NCI-H345 (cell line): ENCODE results near the gene TFR2.
A peak's percentile ranks its signal among the peaks of the same experiment; 100 is the strongest.

Experiments
- DNase-seq: peaks from one replicate; lab custom pipeline; 2025; lab: John Stamatoyannopoulos, UW

TFR2 gene

GRCh38 chr7:100654908-100655831 is 13.8 kb upstream of the TFR2 start:
- no peak for DNase-seq

- DNase-seq = no peak
Observed at GRCh38 chr7:100649826-100650565, 8.6 kb upstream of the TFR2 start.

- peak; percentile 39 for DNase-seq
Observed at GRCh38 chr7:100642534-100642907, 1.2 kb upstream of the TFR2 start.

GRCh38 chr7:100641860-100642533 is 645 bp upstream of the TFR2 start:
- DNase-seq = no peak

- DNase-seq = no peak
Observed at GRCh38 chr7:100640517-100641440, 573 bp downstream of the TFR2 start.

- no peak for DNase-seq
Observed at GRCh38 chr7:100639995-100640516, 1.3 kb downstream of the TFR2 start.

GRCh38 chr7:100632951-100633717 is 8.2 kb downstream of the TFR2 start:
- DNase-seq = peak; percentile 59

GRCh38 chr7:100630066-100630465 is 11.3 kb downstream of the TFR2 start:
- DNase-seq = no peak

- DNase-seq = no peak
Observed at GRCh38 chr7:100629117-100629716, 12.1 kb downstream of the TFR2 start.

- no peak for DNase-seq
Observed at GRCh38 chr7:100627238-100627549, 14.2 kb downstream of the TFR2 start.

- DNase-seq = peak; percentile 80
Observed at GRCh38 chr7:100626530-100627237, 14.7 kb downstream of the TFR2 start.

GRCh38 chr7:100626055-100626454 is 15.3 kb downstream of the TFR2 start:
- DNase-seq = no peak

GRCh38 chr7:100623951-100624824 is 17.2 kb downstream of the TFR2 start:
- no peak for DNase-seq

GRCh38 chr7:100621554-100621953 is 19.8 kb downstream of the TFR2 start:
- no peak for DNase-seq

- no peak for DNase-seq
Observed at GRCh38 chr7:100620804-100621203, 20.5 kb downstream of the TFR2 start.

- no peak for DNase-seq
Observed at GRCh38 chr7:100620239-100620638, 21.1 kb downstream of the TFR2 start.

- DNase-seq = no peak
Observed at GRCh38 chr7:100614308-100614861, 27.0 kb downstream of the TFR2 start.
